Measurements from ENCODE around the gene TPK1. TPM values are rescaled to one million over a fixed set of nuclear protein-coding genes. Genes with fewer than 3 reads are reported as not detected.
A peak's percentile ranks its signal among the peaks of the same experiment; 100 is the strongest.
"Not testable (repeated sequence)": the region's sequence is repeated elsewhere in the genome, so short reads cannot be mapped to it uniquely, and the experiment has no call there.

TPK1 gene
- total RNA-seq, 1 donor from 2014 or later: 16.4 TPM

GRCh38 chr7:144777889-144778288 is 58.0 kb downstream of the TPK1 start:
- DNase-seq (ENCODE audit: low read depth in 2 of 2): not testable (repeated sequence)

GRCh38 chr7:144777005-144777839 is 58.6 kb downstream of the TPK1 start:
- DNase-seq (ENCODE audit: low read depth in 2 of 2): no peak

DNA sequence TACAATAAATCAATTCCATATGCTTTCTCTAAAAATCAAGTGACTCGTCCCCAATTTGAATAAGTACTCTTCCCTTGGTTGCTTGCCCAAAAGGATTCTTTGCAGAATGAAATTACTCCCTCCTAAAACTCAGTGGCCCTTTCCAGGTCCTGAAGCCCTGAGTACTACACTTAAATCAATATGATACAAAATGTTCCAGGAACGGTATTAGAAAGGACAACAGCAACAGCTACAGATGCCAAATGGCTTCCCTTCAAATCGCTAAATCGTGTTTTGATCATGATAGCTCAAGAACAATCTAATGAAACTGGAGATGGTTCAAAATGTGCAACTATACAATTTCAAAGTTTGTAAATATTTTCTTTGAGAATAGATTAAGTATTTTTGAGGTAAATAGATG is 59.4 kb downstream of the TPK1 start:
- DNase-seq (ENCODE audit: low read depth in 2 of 2): no peak

DNA sequence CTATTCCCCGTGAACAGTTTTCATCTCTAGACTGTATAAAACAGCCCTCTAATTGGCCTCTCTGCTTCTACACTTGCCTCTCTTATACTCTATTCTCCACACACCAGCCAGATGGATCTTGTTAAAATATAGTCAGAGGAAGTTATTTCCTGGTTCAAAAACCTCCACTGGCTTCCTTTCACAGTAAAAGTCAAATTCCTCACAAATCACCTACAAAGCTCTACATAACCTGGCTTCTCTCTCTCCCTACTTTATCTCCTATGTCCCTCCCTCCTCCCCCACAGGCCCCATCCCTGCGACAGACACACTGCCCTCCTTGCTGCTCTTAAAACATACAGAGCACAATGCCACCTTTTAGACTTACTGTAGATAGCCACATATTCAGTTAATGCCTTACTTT is 60.1 kb downstream of the TPK1 start:
- no peak for DNase-seq (ENCODE audit: low read depth in 2 of 2)

DNA sequence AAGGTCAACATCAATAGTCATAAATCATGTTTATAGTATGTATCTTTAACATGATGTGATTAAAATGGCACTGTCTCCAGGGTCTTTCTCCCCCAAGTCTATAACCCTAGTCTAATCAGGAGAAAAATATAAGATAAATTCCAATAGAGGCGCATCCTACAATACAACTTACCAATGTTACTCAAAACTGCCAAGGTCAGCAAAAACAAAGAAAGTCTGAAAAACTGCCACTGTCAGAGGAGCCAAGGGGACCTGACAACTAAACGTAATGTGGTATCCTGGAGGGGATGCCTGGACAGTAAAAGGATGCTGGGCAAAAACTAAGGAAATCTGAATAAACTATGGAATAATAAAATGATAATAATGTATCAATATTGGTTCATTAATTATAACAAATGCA is 63.9 kb downstream of the TPK1 start:
- no peak for DNase-seq (ENCODE audit: low read depth in 2 of 2)

DNA sequence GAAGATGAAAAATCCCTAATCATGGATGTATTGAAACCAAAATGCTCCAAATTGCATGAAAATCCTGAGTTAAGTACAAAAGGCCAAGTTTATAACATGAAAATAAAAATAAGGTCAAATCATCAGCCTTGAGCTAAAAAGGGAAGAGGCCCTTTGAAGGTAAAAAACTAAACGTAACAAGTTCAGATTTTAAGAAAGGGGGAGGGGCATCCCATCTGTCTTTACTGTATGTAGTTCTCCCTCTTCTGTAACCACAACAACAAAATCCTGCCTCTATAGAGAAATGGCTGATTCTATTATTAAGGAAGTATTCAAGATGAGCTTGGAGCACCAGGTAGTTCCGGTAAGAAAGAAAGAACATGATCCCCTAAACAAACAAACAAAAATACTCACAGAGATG is 64.7 kb downstream of the TPK1 start:
- no peak for DNase-seq (ENCODE audit: low read depth in 2 of 2)

- no peak for DNase-seq (ENCODE audit: low read depth in 2 of 2)
Observed at GRCh38 chr7:144769352-144769751, 66.5 kb downstream of the TPK1 start.

GRCh38 chr7:144768633-144769032 is 67.2 kb downstream of the TPK1 start:
- DNase-seq (ENCODE audit: low read depth in 2 of 2): peak; percentile 54 to 68

GRCh38 chr7:144763291-144763690 is 72.6 kb downstream of the TPK1 start:
- DNase-seq (ENCODE audit: low read depth in 2 of 2): no peak

GRCh38 chr7:144762853-144763252 is 73.0 kb downstream of the TPK1 start:
- DNase-seq (ENCODE audit: low read depth in 2 of 2): no peak

- DNase-seq (ENCODE audit: low read depth in 2 of 2): no peak
Observed at GRCh38 chr7:144761493-144761892, 74.4 kb downstream of the TPK1 start.

DNA sequence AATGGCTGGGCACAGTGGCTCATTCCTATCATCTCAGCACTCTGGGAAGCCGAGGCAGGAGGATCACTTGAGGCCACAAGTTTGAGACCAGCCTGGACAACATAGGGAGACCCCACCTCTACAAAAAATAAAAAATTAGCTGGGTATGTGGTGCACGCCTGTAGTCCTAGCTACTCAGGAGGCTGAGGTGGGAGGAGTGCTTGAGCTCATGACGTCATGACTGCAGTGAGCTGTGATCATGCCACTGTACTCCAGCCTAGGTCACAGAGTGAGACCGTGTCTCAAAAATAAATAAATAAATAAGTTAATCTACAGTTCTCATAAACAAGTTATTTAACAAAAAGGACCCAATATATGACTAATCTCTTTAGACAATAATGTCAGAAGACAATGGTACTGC is 76.2 kb downstream of the TPK1 start:
- DNase-seq (ENCODE audit: low read depth in 2 of 2): no peak

DNA sequence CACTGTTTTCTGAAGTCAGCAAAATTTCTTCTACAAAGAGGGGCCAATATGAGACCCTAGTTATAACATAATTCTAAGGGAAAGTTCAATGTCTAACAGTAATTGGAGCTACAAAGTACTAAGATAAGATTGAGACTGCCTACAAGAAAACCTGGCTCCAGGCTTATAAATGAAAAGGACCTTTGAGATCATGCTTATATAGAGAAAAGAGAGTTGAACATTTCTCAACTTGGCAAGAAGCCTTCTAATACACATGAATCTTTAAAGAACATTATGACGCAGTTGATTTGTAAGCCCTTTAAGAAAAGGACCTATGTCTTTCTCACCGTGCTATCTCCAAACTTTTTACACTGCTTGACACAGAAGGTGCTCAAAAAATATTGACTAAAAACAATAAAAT is 87.9 kb downstream of the TPK1 start:
- no peak for DNase-seq (ENCODE audit: low read depth in 2 of 2)

DNA sequence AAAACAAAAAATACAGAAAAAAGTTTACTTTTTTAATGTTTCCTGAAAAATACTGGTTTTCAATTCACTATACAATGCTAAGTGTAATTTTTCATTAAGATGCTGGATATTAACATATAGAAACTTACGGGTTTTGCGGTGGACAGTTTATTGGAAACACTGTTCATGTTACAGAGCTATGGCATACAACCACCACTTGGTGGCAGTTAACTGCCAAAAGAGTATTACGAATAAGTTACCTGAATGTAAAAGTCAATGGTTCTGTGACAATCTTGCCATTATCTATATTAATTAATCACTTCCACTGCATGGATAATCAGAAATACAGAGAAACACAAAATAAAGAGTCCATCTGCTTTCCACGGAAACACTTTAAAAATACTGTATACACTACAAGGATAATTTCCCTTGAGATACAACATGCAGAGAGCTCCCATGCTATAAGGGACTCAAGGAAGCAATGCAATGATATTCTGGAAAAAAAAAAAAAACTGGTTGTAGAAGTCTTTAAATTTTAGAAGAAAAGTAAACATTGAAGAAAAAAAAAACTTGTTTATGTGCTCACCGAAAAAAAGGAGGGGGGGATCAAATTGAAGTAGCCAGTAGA is 97.0 kb downstream of the TPK1 start:
- peak; percentile 51 to 59 for DNase-seq (ENCODE audit: low read depth in 2 of 2)

- DNase-seq (ENCODE audit: low read depth in 2 of 2): no peak
Observed at GRCh38 chr7:144738146-144738545, 97.7 kb downstream of the TPK1 start.

- DNase-seq (ENCODE audit: low read depth in 2 of 2): no peak
Observed at GRCh38 chr7:144736880-144737493, 98.9 kb downstream of the TPK1 start.

GRCh38 chr7:144735505-144736276 is 100.2 kb downstream of the TPK1 start:
- DNase-seq (ENCODE audit: low read depth in 2 of 2): no peak

- DNase-seq (ENCODE audit: low read depth in 2 of 2): no peak
Observed at GRCh38 chr7:144731661-144732351, 104.0 kb downstream of the TPK1 start.

DNA sequence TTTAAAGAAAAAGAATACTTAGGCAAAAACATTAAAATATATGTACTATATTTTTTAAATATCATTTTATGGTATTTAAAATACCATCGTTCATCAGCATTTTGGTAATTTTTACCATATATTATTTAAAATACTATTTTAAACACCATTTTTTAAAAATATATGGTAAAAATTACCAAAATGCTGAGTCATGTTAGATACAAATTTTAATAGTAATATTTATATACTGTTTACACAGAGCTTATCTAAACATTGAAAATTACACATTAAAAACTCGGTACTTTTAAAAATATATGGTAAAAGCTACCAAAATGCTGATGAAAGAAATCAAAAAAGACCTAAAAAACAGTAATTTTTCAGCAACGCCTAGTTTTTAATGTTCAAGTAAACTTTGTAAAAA is 105.6 kb downstream of the TPK1 start:
- no peak for DNase-seq (ENCODE audit: low read depth in 2 of 2)

- DNase-seq (ENCODE audit: low read depth in 2 of 2): no peak
Observed at GRCh38 chr7:144729226-144729625, 106.6 kb downstream of the TPK1 start.

GRCh38 chr7:144728551-144728950 is 107.3 kb downstream of the TPK1 start:
- DNase-seq (ENCODE audit: low read depth in 2 of 2): no peak
